ENCODE results near the gene DIS3L2. TPM values are rescaled to one million over a fixed set of nuclear protein-coding genes. Genes with fewer than 3 reads are reported as not detected.
A peak's percentile ranks its signal among the peaks of the same experiment; 100 is the strongest.

The DIS3L2 gene
- total RNA-seq, 2 experiments from 2014 or later, result 20.2 to 20.6 TPM

- H2AFZ ChIP-seq (ENCODE audit: low read length), result no peak overlapping the region
- no TSS peak for BruUV-seq (replicated peaks)
- no peaks in the 10 kb centered on the region for H3K4me1 ChIP-seq (ENCODE audit: insufficient read depth, low read length, poor library complexity, severe bottlenecking)
- no peaks in the 10 kb centered on the region for H3K79me2 ChIP-seq (ENCODE audit: insufficient read depth, low read depth, low read length)
- H4K20me1 ChIP-seq (ENCODE audit: insufficient read depth, low read length), result no peaks in the 10 kb centered on the region
- TF ChIP-seq EZH2phosphoT487 (IDR thresholded peaks at IDR 0.05; ENCODE audit: borderline replicate concordance, low read depth, low read length) (no peak), CTCF (conservative IDR thresholded peaks at IDR 0.05; ENCODE audit: low read length) (peak; percentile 59)
- no peak overlapping the region for H3K27ac ChIP-seq (ENCODE audit: low read depth, low read length, poor library complexity, severe bottlenecking)
- H3K4me3 ChIP-seq (ENCODE audit: low read depth, low read length, poor library complexity, severe bottlenecking), result no peak overlapping the region
- CTCF ChIA-PET (ENCODE audit: unreplicated experiment), result no interaction called here
- DNase-seq (ENCODE audit: low spot score), result peak; percentile 32
- no peaks in the 10 kb centered on the region for H3K9me3 ChIP-seq (ENCODE audit: low read length)
- H3K4me2 ChIP-seq (ENCODE audit: low read length), result no peak overlapping the region
- H3K9me2 ChIP-seq (ENCODE audit: insufficient read depth, low read length), result no peaks in the 10 kb centered on the region
- no peaks in the 10 kb centered on the region for H3K36me3 ChIP-seq (ENCODE audit: insufficient read depth, low read length)
- intact Hi-C loops (cut with micrococcal nuclease; ENCODE audit: unreplicated experiment), result no loop called here
- POLR2A ChIA-PET, result interaction anchor here (0.6 to 1.0 kb wide), 4 partner anchors 10 to 546 kb away, joined by 3 to 5 read pairs (median 4); no protein-coding TSS in a partner anchor
These were observed 155.9 kb downstream of the DIS3L2 start for GRCh38 chr2:232117413-232117812.

- DNase-seq (ENCODE audit: low spot score), result no peak
- POLR2A ChIA-PET, result interaction anchor here (1.1 kb wide), 1 partner anchor 128 kb away, joined by 3 read pairs; no protein-coding TSS in a partner anchor
- no peak for TF ChIP-seq CTCF (conservative IDR thresholded peaks at IDR 0.05; ENCODE audit: low read length)
- no peak for TF ChIP-seq EZH2phosphoT487 (IDR thresholded peaks at IDR 0.05; ENCODE audit: borderline replicate concordance, low read depth, low read length)
- no peak overlapping the region for H3K27ac ChIP-seq (ENCODE audit: low read depth, low read length, poor library complexity, severe bottlenecking)
- no peaks in the 10 kb centered on the region for H4K20me1 ChIP-seq (ENCODE audit: insufficient read depth, low read length)
- BruUV-seq (replicated peaks), result no TSS peak
- H3K4me3 ChIP-seq (ENCODE audit: low read depth, low read length, poor library complexity, severe bottlenecking), result no peak overlapping the region
- H2AFZ ChIP-seq (ENCODE audit: low read length), result no peak overlapping the region
- no peak overlapping the region for H3K4me2 ChIP-seq (ENCODE audit: low read length)
- no peaks in the 10 kb centered on the region for H3K4me1 ChIP-seq (ENCODE audit: insufficient read depth, low read length, poor library complexity, severe bottlenecking)
- H3K79me2 ChIP-seq (ENCODE audit: insufficient read depth, low read depth, low read length), result no peaks in the 10 kb centered on the region
- H3K9me3 ChIP-seq (ENCODE audit: low read length), result no peaks in the 10 kb centered on the region
- H3K36me3 ChIP-seq (ENCODE audit: insufficient read depth, low read length), result no peaks in the 10 kb centered on the region
- CTCF ChIA-PET (ENCODE audit: unreplicated experiment), result no interaction called here
- intact Hi-C loops (cut with micrococcal nuclease; ENCODE audit: unreplicated experiment), result no loop called here
- no peaks in the 10 kb centered on the region for H3K9me2 ChIP-seq (ENCODE audit: insufficient read depth, low read length)
These were observed 159.4 kb downstream of the DIS3L2 start for GRCh38 chr2:232120911-232121310.

- BruUV-seq (replicated peaks), result no TSS peak
- no peak for TF ChIP-seq EZH2phosphoT487 (IDR thresholded peaks at IDR 0.05; ENCODE audit: borderline replicate concordance, low read depth, low read length)
- no peak for TF ChIP-seq CTCF (conservative IDR thresholded peaks at IDR 0.05; ENCODE audit: low read length)
- no peaks in the 10 kb centered on the region for H3K9me3 ChIP-seq (ENCODE audit: low read length)
- H4K20me1 ChIP-seq (ENCODE audit: insufficient read depth, low read length), result no peaks in the 10 kb centered on the region
- no peaks in the 10 kb centered on the region for H3K79me2 ChIP-seq (ENCODE audit: insufficient read depth, low read depth, low read length)
- H3K4me3 ChIP-seq (ENCODE audit: low read depth, low read length, poor library complexity, severe bottlenecking), result no peak overlapping the region
- DNase-seq (ENCODE audit: low spot score), result no peak
- H3K4me2 ChIP-seq (ENCODE audit: low read length), result no peak overlapping the region
- H3K4me1 ChIP-seq (ENCODE audit: insufficient read depth, low read length, poor library complexity, severe bottlenecking), result no peaks in the 10 kb centered on the region
- no peaks in the 10 kb centered on the region for H3K36me3 ChIP-seq (ENCODE audit: insufficient read depth, low read length)
- no peak overlapping the region for H3K27ac ChIP-seq (ENCODE audit: low read depth, low read length, poor library complexity, severe bottlenecking)
- ChIA-PET POLR2A (interaction anchor here (1.5 kb wide), 1 partner anchor 46 kb away, joined by 5 read pairs; no protein-coding TSS in a partner anchor), CTCF (ENCODE audit: unreplicated experiment) (no interaction called here)
- intact Hi-C loops (cut with micrococcal nuclease; ENCODE audit: unreplicated experiment), result no loop called here
- H2AFZ ChIP-seq (ENCODE audit: low read length), result no peak overlapping the region
- H3K9me2 ChIP-seq (ENCODE audit: insufficient read depth, low read length), result no peaks in the 10 kb centered on the region
These were observed 162.8 kb downstream of the DIS3L2 start for GRCh38 chr2:232124309-232124708.

Data from OCI-LY7 (cell line).